Measurements from ENCODE around the gene JMJD8. TPM values are rescaled to one million over a fixed set of nuclear protein-coding genes. Genes with fewer than 3 reads are reported as not detected.

JMJD8 gene
- total and polyA plus RNA-seq, 10 of the 15 experiments (the other 5 are each of a cell fraction or from before 2014, with no cell fraction given): 1.00 to 50.4 (median 30.7) TPM

DNA sequence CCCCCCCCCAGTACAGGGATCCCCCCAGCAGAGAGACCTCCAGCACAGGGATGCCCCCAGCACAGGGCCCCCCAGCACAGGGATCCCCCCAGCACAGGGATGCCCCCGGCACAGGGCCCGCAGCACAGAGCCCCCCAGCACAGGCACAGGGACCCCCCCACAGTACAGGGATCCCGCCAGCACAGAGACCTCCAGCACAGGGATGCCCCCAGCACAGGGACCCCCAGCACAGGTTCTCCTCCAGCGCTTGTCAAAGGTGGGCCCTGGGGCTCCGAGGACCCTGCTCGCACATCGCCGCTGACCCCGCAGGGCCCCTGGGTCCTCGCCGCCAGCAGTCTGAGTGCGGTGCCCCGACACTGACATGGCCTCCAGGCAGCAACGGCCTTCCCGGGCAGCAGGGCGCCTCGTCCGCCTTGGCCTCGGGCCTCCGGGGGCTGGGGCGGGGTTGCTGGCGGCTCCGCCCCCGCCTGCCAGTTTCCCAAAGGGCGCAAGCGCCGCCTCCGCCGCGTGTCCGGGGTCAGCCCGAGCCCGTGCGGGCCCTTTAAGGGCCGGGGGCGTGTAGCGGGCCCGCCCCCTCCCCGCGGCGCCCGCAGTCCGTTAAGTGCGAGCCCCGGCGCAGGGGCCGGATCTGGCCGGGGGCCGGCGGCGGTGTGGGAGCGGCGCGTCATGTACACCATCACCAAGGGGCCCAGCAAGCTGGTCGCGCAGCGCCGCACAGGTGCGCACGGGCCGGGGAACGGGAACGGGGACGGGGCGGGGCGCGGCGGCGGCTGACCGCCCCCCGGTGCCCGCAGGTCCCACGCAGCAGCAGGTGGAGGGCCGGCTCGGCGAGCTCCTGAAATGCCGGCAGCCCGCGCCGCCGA, 42.6 kb downstream of the JMJD8 start, which contains the start of gene MCRIP2:
MCRIP2 (plus strand) TSS at position 503 of the 863 bp plus-strand sequence; CDS start at position 667, 164 bp downstream.
- Histone ChIP-seq H3K27ac (ENCODE audit: control insufficient read depth, insufficient read depth) (peak within 1 kb of the TSS; percentile 83), H3K79me2 (ENCODE audit: control insufficient read depth, insufficient read depth, low read length) (peaks cover 30% of the 10 kb centered on the region), H3K9ac (ENCODE audit: control insufficient read depth, insufficient read depth, low read length) (peak within 1 kb of the TSS; percentile 89), H3K36me3 (ENCODE audit: control insufficient read depth in 2 of 2, insufficient read depth in 2 of 2, low read length in 1 of 2) (no peaks in the 10 kb centered on the region; a peak in 2 of 4 replicates), H3K4me2 (ENCODE audit: control insufficient read depth, insufficient read depth) (peak within 1 kb of the TSS; percentile 72), H3K9me3 (replicated peaks; ENCODE audit: control insufficient read depth, insufficient read depth, low read length) (no peaks in the 10 kb centered on the region), H3K4me3 (peak within 1 kb of the TSS; percentile 98), H4K20me1 (ENCODE audit: control insufficient read depth, insufficient read depth) (no peaks in the 10 kb centered on the region), H3K4me1 (ENCODE audit: control insufficient read depth, insufficient read depth, low read length) (peaks cover 13% of the 10 kb centered on the region), H3K27me3 (replicated peaks in 1 of 2; ENCODE audit: control insufficient read depth in 2 of 2, insufficient read depth in 2 of 2, low read length in 1 of 2) (no peaks in the 10 kb centered on the region), H2AFZ (ENCODE audit: control insufficient read depth, low read depth, low read length) (peak within 1 kb of the TSS; percentile 74)
- RAD21 ChIA-PET (ENCODE audit: unreplicated experiment): no interaction called here
- DNase-seq (ENCODE audit: low read depth, low spot score) (peak; percentile 34), ATAC-seq (peak; percentile 80), FAIRE-seq (peak; percentile 77)
- 2% methylated on average over 73 of the region's 81 CpGs for WGBS (ENCODE audit: insufficient coverage, insufficient replicate concordance, low lambda C conversion rate, missing lambda C conversion rate)
- in situ Hi-C loops (cut with MboI) (no loop called here), intact Hi-C loops (cut with micrococcal nuclease; ENCODE audit: unreplicated experiment) (no loop called here)
- BruUV-seq (replicated peaks): no TSS peak
- POLR2A ChIA-PET: no interaction called here
- SMC1A ChIA-PET (ENCODE audit: uncharacterized antibody, unreplicated experiment): no interaction called here
- CTCF ChIA-PET: interaction anchor here (1.0 kb wide), 1 partner anchor 163 kb away, joined by 3 read pairs; no protein-coding TSS in a partner anchor
- TF ChIP-seq EED (IDR thresholded peaks at IDR 0.05; ENCODE audit: low read depth) (no peak), JUND (IDR thresholded peaks at IDR 0.05; ENCODE audit: low read depth, low read length) (no peak), E4F1 (IDR thresholded peaks at IDR 0.05; ENCODE audit: borderline replicate concordance, partially characterized antibody) (no peak), POLR2AphosphoS2 (IDR thresholded peaks at IDR 0.05; ENCODE audit: low read depth, low read length) (peak; percentile 78; the same call in 1 of the 2 replicates), CHD1 (IDR thresholded peaks at IDR 0.05; ENCODE audit: low read depth, low read length) (no peak), PBX3 (IDR thresholded peaks at IDR 0.05; ENCODE audit: insufficient replicate concordance, low read depth, low read length) (no peak), ZSCAN29 (IDR thresholded peaks at IDR 0.05) (no peak), SP1 (IDR thresholded peaks at IDR 0.05; ENCODE audit: low read depth, low read length) (peak; percentile 54), ZBED1 (IDR thresholded peaks at IDR 0.05; ENCODE audit: borderline replicate concordance) (no peak), NRF1 (conservative IDR thresholded peaks at IDR 0.05; ENCODE audit: low read depth, low read length) (no peak), RAD51 (IDR thresholded peaks at IDR 0.05) (no peak), IKZF2 (IDR thresholded peaks at IDR 0.05) (no peak; a peak in 1 of 4 replicates), FOXK2 (IDR thresholded peaks at IDR 0.05) (no peak), SMAD1 (IDR thresholded peaks at IDR 0.05; ENCODE audit: low read depth, partially characterized antibody) (no peak)
- TF ChIP-seq, protein P1, sequence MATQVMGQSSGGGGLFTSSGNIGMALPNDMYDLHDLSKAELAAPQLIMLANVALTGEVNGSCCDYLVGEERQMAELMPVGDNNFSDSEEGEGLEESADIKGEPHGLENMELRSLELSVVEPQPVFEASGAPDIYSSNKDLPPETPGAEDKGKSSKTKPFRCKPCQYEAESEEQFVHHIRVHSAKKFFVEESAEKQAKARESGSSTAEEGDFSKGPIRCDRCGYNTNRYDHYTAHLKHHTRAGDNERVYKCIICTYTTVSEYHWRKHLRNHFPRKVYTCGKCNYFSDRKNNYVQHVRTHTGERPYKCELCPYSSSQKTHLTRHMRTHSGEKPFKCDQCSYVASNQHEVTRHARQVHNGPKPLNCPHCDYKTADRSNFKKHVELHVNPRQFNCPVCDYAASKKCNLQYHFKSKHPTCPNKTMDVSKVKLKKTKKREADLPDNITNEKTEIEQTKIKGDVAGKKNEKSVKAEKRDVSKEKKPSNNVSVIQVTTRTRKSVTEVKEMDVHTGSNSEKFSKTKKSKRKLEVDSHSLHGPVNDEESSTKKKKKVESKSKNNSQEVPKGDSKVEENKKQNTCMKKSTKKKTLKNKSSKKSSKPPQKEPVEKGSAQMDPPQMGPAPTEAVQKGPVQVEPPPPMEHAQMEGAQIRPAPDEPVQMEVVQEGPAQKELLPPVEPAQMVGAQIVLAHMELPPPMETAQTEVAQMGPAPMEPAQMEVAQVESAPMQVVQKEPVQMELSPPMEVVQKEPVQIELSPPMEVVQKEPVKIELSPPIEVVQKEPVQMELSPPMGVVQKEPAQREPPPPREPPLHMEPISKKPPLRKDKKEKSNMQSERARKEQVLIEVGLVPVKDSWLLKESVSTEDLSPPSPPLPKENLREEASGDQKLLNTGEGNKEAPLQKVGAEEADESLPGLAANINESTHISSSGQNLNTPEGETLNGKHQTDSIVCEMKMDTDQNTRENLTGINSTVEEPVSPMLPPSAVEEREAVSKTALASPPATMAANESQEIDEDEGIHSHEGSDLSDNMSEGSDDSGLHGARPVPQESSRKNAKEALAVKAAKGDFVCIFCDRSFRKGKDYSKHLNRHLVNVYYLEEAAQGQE (IDR thresholded peaks at IDR 0.05; ENCODE audit: low read depth, low read length): no peak
